H9 (cell line): ENCODE data around the gene PIRT. TPM values are rescaled to one million over a fixed set of nuclear protein-coding genes. Genes with fewer than 3 reads are reported as not detected.

ENCODE experiments used
- DNase-seq: peaks from one replicate; pipeline ENCODE4 v3.0.0-alpha.2; 2017
- H2AFZ ChIP-seq: one replicate; pipeline ENCODE4 v1.6.1; 2013; ENCODE audit warnings: mild to moderate bottlenecking, low read length, control low read depth, moderate library complexity
- H2AK5ac ChIP-seq: 2 replicates; pipeline ENCODE4 v1.6.1; 2013; ENCODE audit warnings: low read length, control low read depth, mixed read lengths; ENCODE audit not compliant: insufficient read length
- H2BK120ac ChIP-seq: one replicate; pipeline ENCODE4 v1.6.1; 2013; ENCODE audit warnings: low read depth, mild to moderate bottlenecking, low read length, control low read depth, inconsistent platforms; ENCODE audit not compliant: poor library complexity, severe bottlenecking
- H2BK12ac ChIP-seq: 2 replicates; pipeline ENCODE4 v1.6.1; 2013; ENCODE audit warnings: low read length, control low read depth, mixed read lengths, low read depth; ENCODE audit not compliant: insufficient read length
- H2BK15ac ChIP-seq: 2 replicates; pipeline ENCODE4 v1.6.1; 2013; ENCODE audit warnings: low read depth, low read length, control low read depth
- H2BK20ac ChIP-seq: one replicate; pipeline ENCODE4 v1.6.1; 2013; ENCODE audit warnings: low read depth, mild to moderate bottlenecking, low read length, control low read depth, inconsistent platforms; ENCODE audit not compliant: poor library complexity, severe bottlenecking
- H2BK5ac ChIP-seq: 2 replicates; pipeline ENCODE4 v1.6.1; 2013; ENCODE audit warnings: low read length, control low read depth, mixed read lengths; ENCODE audit not compliant: insufficient read length
- H3K14ac ChIP-seq: 2 replicates; pipeline ENCODE4 v1.6.1; 2013; ENCODE audit warnings: low read length, control low read depth; ENCODE audit not compliant: insufficient read depth
- H3K18ac ChIP-seq: 2 replicates; pipeline ENCODE4 v1.6.1; 2013; ENCODE audit warnings: low read depth, mild to moderate bottlenecking, mixed read lengths, low read length, control low read depth; ENCODE audit not compliant: insufficient read length
- H3K23ac ChIP-seq: 2 replicates; pipeline ENCODE4 v1.6.1; 2013; ENCODE audit warnings: low read length, control low read depth, mixed read lengths, low read depth; ENCODE audit not compliant: insufficient read length
- H3K23me2 ChIP-seq: 2 replicates; pipeline ENCODE4 v1.6.1; 2013; ENCODE audit warnings: low read depth, mild to moderate bottlenecking, mixed read lengths, low read length, control low read depth; ENCODE audit not compliant: insufficient read length, poor library complexity, severe bottlenecking
- H3K27ac ChIP-seq: 2 replicates; pipeline ENCODE4 v1.5.1; 2013; ENCODE audit warnings: low read length, control low read depth, mixed read lengths, low read depth; ENCODE audit not compliant: insufficient read length
- H3K27me3 ChIP-seq: 2 replicates; pipeline ENCODE4 v1.6.1; 2013; ENCODE audit warnings: low read length, control low read depth, inconsistent platforms; ENCODE audit not compliant: insufficient read depth
- H3K4ac ChIP-seq: 2 replicates; pipeline ENCODE4 v1.6.1; 2013; ENCODE audit warnings: low read depth, mild to moderate bottlenecking, control low read depth, inconsistent platforms, low read length, moderate library complexity
- H3K4me1 ChIP-seq: 2 replicates; pipeline ENCODE4 v1.6.1; 2013; ENCODE audit warnings: low read length, control low read depth, inconsistent platforms; ENCODE audit not compliant: insufficient read depth
- H3K4me2 ChIP-seq: 2 replicates; pipeline ENCODE4 v1.6.1; 2013; ENCODE audit warnings: low read length, control low read depth, mixed read lengths; ENCODE audit not compliant: insufficient read length, insufficient read depth
- H3K56ac ChIP-seq: 2 replicates; pipeline ENCODE4 v1.6.1; 2013; ENCODE audit warnings: low read depth, mild to moderate bottlenecking, mixed read lengths, low read length, control low read depth; ENCODE audit not compliant: insufficient read length
- H3K79me1 ChIP-seq: 2 replicates; pipeline ENCODE4 v1.6.1; 2013; ENCODE audit warnings: low read depth, mild to moderate bottlenecking, moderate library complexity, low read length, control low read depth, inconsistent platforms; ENCODE audit not compliant: insufficient read depth, poor library complexity, severe bottlenecking
- H3K79me2 ChIP-seq: 2 replicates; pipeline ENCODE4 v1.6.1; 2013; ENCODE audit warnings: low read length, control low read depth, inconsistent platforms; ENCODE audit not compliant: insufficient read depth
- H3K9ac ChIP-seq: 2 replicates; pipeline ENCODE4 v1.6.1; 2013; ENCODE audit warnings: low read length, control low read depth, mixed read lengths; ENCODE audit not compliant: insufficient read length; ENCODE audit errors: extremely low read depth
- H3K9me3 ChIP-seq: one replicate; pipeline ENCODE4 v1.6.1; 2013; ENCODE audit warnings: low read depth, low read length, inconsistent platforms; ENCODE audit not compliant: control insufficient read depth
- H3T11ph ChIP-seq: one replicate; pipeline ENCODE4 v1.6.1; 2013; ENCODE audit warnings: mild to moderate bottlenecking, low read length, control low read depth, inconsistent platforms
- H4K20me1 ChIP-seq: one replicate; pipeline ENCODE4 v1.6.1; 2013; ENCODE audit not compliant: control insufficient read depth, insufficient read length, insufficient read depth
- H4K5ac ChIP-seq: 2 replicates; pipeline ENCODE4 v1.6.1; 2013; ENCODE audit warnings: low read depth, mild to moderate bottlenecking, mixed read lengths, low read length, control low read depth; ENCODE audit not compliant: insufficient read length
- H4K8ac ChIP-seq: replicated peaks from 2 replicates; pipeline ENCODE4 v1.6.1; 2013; ENCODE audit warnings: low read length, control low read depth, mixed read lengths, low read depth; ENCODE audit not compliant: insufficient read length
- H4K91ac ChIP-seq: 2 replicates; pipeline ENCODE4 v1.6.1; 2013; ENCODE audit warnings: low read depth, mild to moderate bottlenecking, moderate library complexity, mixed read lengths, low read length, control low read depth; ENCODE audit not compliant: insufficient read length
- H3K27ac Mint-ChIP-seq, 3 experiments: 2 replicates in 2 of 3; 3 replicates in 1 of 3; pipeline ENCODE4 v1.8.0; 2020 to 2021; ENCODE audit warnings: mixed read lengths in 3 of 3, mild to moderate bottlenecking in 1 of 3, moderate library complexity in 1 of 3
- H3K27me3 Mint-ChIP-seq: 2 replicates; pipeline ENCODE4 v1.8.0; 2021; ENCODE audit warnings: low read depth, mild to moderate bottlenecking, moderate library complexity, mixed read lengths
- H3K36me3 Mint-ChIP-seq, 3 experiments: 2 replicates in 2 of 3; 3 replicates in 1 of 3; pipeline ENCODE4 v1.8.0; 2020 to 2021; ENCODE audit warnings: low read depth in 3 of 3, mixed read lengths in 3 of 3; ENCODE audit not compliant: insufficient read depth in 1 of 3
- H3K4me1 Mint-ChIP-seq, 2 experiments: 2 replicates each; pipeline ENCODE4 v1.8.0; 2020; ENCODE audit warnings: mixed read lengths in 2 of 2
- H3K4me3 Mint-ChIP-seq, 2 experiments: 2 replicates in 1 of 2; 3 replicates in 1 of 2; pipeline ENCODE4 v1.8.0; 2020 to 2021; ENCODE audit warnings: mild to moderate bottlenecking in 2 of 2, mixed read lengths in 2 of 2, moderate library complexity in 1 of 2
- H3K9me3 Mint-ChIP-seq, 2 experiments: 2 replicates in 1 of 2; 3 replicates in 1 of 2; pipeline ENCODE4 v1.8.0; 2020; ENCODE audit warnings: mild to moderate bottlenecking in 2 of 2, mixed read lengths in 2 of 2, moderate library complexity in 1 of 2
- WGBS: extraction: QIAGEN DNeasy Blood & Tissue Kit; methylation state at CpG from one replicate; pipeline ENCODE4 v1.1.7; 2013; ENCODE audit warnings: missing lambda C conversion rate, low lambda C conversion rate, mixed read lengths; ENCODE audit not compliant: insufficient read length; ENCODE audit errors: extremely low coverage; 5-methylcytosine and 5-hydroxymethylcytosine counted together
- total RNA-seq: library from RNA; stranded (reverse); gene quantifications from 2 replicates; pipeline ENCODE4 v1.2.1, GENCODE V29; 2021
- TF ChIP-seq, protein P1 (sequence below): fragments of 200-600 bp; sonication (generic); conservative IDR thresholded peaks from 3 replicates; pipeline ENCODE4 v1.8.0; 2021; ENCODE audit warnings: antibody characterized with exemption, mild to moderate bottlenecking

The PIRT gene
- total RNA-seq, 1 experiment from 2014 or later, result not detected

DNA sequence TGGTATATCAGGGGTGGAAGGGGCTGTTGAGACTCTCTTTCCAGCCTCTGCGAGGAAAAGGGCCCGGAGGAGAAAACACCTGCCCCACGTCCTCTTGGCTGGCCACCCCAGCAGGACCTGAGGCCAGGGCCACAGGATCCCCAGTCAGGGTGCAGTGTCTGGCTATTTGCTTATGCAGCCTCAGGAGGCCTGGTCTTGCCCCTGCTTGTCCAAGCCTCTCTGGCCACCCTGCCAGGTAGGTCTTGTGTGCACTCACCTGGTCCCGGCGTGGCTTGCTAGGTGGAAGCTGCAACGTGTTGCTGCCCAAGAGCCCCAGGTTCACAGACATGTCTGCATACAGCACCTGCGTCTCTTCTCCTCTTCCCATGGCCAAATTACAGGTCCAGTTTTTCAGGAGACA lies 34.5 kb downstream of the PIRT start:
- WGBS, result no CpG with 5 or more reads among the region's 7 CpGs
- no peak overlapping the region for H2AK5ac ChIP-seq
- no peaks in the 10 kb centered on the region for H3K9me3 Mint-ChIP-seq
- H3K56ac ChIP-seq, result no peak overlapping the region
- no peaks in the 10 kb centered on the region for H3K27me3 ChIP-seq
- no peak overlapping the region for H3K9ac ChIP-seq
- TF ChIP-seq, protein P1, sequence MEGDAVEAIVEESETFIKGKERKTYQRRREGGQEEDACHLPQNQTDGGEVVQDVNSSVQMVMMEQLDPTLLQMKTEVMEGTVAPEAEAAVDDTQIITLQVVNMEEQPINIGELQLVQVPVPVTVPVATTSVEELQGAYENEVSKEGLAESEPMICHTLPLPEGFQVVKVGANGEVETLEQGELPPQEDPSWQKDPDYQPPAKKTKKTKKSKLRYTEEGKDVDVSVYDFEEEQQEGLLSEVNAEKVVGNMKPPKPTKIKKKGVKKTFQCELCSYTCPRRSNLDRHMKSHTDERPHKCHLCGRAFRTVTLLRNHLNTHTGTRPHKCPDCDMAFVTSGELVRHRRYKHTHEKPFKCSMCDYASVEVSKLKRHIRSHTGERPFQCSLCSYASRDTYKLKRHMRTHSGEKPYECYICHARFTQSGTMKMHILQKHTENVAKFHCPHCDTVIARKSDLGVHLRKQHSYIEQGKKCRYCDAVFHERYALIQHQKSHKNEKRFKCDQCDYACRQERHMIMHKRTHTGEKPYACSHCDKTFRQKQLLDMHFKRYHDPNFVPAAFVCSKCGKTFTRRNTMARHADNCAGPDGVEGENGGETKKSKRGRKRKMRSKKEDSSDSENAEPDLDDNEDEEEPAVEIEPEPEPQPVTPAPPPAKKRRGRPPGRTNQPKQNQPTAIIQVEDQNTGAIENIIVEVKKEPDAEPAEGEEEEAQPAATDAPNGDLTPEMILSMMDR, result no peak
- no peak overlapping the region for H2BK120ac ChIP-seq
- no peaks in the 10 kb centered on the region for H4K20me1 ChIP-seq
- H3K18ac ChIP-seq, result no peak overlapping the region
- no peak overlapping the region for H2BK5ac ChIP-seq
- H4K8ac ChIP-seq, result no peak overlapping the region
- no peak overlapping the region for H3K23ac ChIP-seq
- H2AFZ ChIP-seq, result no peak overlapping the region
- no peaks in the 10 kb centered on the region for H3K79me2 ChIP-seq
- H3K79me1 ChIP-seq, result no peaks in the 10 kb centered on the region
- H3K27ac ChIP-seq, result no peak overlapping the region
- H2BK12ac ChIP-seq, result no peak overlapping the region
- H3K4me2 ChIP-seq, result no peak overlapping the region
- H3K36me3 Mint-ChIP-seq, result no peaks in the 10 kb centered on the region
- no peak overlapping the region for H3K4me3 Mint-ChIP-seq
- peaks cover 1% of the 10 kb centered on the region; the same call in 1 of the 2 replicates for H3K27me3 Mint-ChIP-seq
- H3K23me2 ChIP-seq, result no peaks in the 10 kb centered on the region
- no peak overlapping the region for H2BK20ac ChIP-seq
- no peaks in the 10 kb centered on the region for H3K9me3 ChIP-seq
- no peaks in the 10 kb centered on the region; the same call in 1 of the 2 replicates for H3K4me1 ChIP-seq
- H2BK15ac ChIP-seq, result no peak overlapping the region
- H3K4ac ChIP-seq, result no peak overlapping the region
- H3K4me1 Mint-ChIP-seq, result peaks cover 18 to 23% of the 10 kb centered on the region in 2 experiments
- no peak overlapping the region; a peak in 1 of 7 replicates for H3K27ac Mint-ChIP-seq
- no peak for DNase-seq
- H4K5ac ChIP-seq, result no peak overlapping the region
- H3K14ac ChIP-seq, result no peak overlapping the region
- no peak overlapping the region for H4K91ac ChIP-seq
- no peak overlapping the region for H3T11ph ChIP-seq
